Right ventricle myocardium inferior (tissue), 1 donor: ENCODE results near the gene ZNF606. TPM values are rescaled to one million over a fixed set of nuclear protein-coding genes. Genes with fewer than 3 reads are reported as not detected.
A peak's percentile ranks its signal among the peaks of the same experiment; 100 is the strongest.

Source experiments
- ATAC-seq: fragments of 200-7000 bp; cut with Tn5 transposase; one replicate; pipeline ENCODE4 v1.9.1; 2020; ENCODE audit warnings: mild to moderate bottlenecking, moderate library complexity
- DNase-seq: peaks from one replicate; pipeline ENCODE4 v3.0.0; 2021; ENCODE audit errors: missing footprints
- intact Hi-C: fragments of 100-400 bp; cut with DNase I; formaldehyde crosslinking; loops from one replicate; pipeline ENCODE4 v1.11.0; 2022
- total RNA-seq: library from RNA; stranded (reverse); fragmentation: NEBNext Ultra II Directional; extraction: Animal tissue kit (Norgen Biotek cat#: 25700); gene quantifications from one replicate; pipeline ENCODE4 v1.2.1, GENCODE V29; 2021
- donor health status: DM: no; HTN: yes; CAD: no; lungs with severe emphysema.

The ZNF606 gene
- total RNA-seq, 1 donor from 2014 or later = 11.8 TPM

- intact Hi-C loops = loop anchor here (5.0 kb wide), 1 partner anchor 55 kb away; the partner anchor contains the start of gene ZNF606
These were observed 55.0 kb downstream of the ZNF606 start, which contains the start of gene ZNF256 for GRCh38 chr19:57947419-57948134. ZNF256 (minus strand) TSS chr19:57947706; CDS start chr19:57947474, 232 bp downstream.

DNA sequence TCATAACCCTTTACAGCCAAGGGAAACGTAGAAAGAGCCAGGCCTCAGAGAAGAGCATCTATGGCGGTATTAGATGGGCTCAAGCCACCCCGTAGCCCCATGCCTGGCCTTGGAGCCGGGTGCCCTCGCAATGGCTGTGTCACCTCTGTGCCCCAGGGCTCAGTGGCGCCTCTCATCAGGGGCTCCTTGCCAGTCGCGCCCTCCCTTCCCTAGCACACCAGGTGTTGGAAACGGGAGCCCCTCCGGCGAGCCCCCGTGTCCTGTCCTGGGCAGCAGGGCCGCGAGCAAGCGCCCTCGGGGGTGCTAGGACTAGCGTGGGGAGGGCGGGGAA lies 55.6 kb downstream of the ZNF606 start:
- ATAC-seq (no peak), DNase-seq (peak; percentile 72)
- intact Hi-C loops = loop anchor here (5.0 kb wide), 1 partner anchor 55 kb away; the partner anchor contains the start of gene ZNF606

More at GRCh38 chr19:57947419-57948134, 55.0 kb downstream of the ZNF606 start, which contains the start of gene ZNF256:
- peak; percentile 97 for DNase-seq
- peak; percentile 99 for ATAC-seq

GRCh38 chr19:57946316-57946715 lies 56.3 kb downstream of the ZNF606 start:
- intact Hi-C loops = loop anchor here (5.0 kb wide), 1 partner anchor 56 kb away; the partner anchor contains the start of gene ZNF606
- DNase-seq (no peak), ATAC-seq (no peak)

GRCh38 chr19:57941593-57941992 lies 61.0 kb downstream of the ZNF606 start:
- intact Hi-C loops = no loop called here
- no peak for DNase-seq
- ATAC-seq = no peak

- intact Hi-C loops = no loop called here
- ATAC-seq = no peak
- DNase-seq = no peak
These were observed 66.9 kb downstream of the ZNF606 start for GRCh38 chr19:57935731-57936130.

GRCh38 chr19:57934820-57935665 lies 67.6 kb downstream of the ZNF606 start, which contains the start of gene ZNF418:
ZNF418 (minus strand) TSS chr19:57935402; CDS start chr19:57933822, 1,580 bp downstream.
- peak; percentile 74 for DNase-seq
- intact Hi-C loops = no loop called here
- ATAC-seq = peak; percentile 96

DNA sequence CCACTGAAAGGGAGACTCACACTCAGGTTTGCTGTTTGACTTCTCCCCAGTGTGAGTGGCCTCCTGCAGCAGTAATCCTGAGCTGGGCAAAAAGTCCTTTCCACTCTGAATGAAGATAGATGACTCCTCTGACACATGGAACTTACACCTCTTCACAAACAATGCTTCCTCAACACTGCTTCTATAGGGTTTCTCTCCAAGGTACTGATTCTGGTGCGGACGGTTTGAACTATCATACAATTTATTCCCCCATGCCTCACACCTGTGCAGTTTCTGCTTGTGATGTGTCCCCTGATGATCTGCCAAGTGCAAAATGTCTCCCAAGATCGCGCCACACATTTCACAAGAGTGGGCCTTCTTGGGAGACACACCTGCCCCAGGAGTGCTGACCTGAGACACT lies 75.0 kb downstream of the ZNF606 start:
- intact Hi-C loops = no loop called here
- ATAC-seq (no peak), DNase-seq (no peak)

Other genes starting within 250 kb of the ZNF606 start
- 9.7 TPM for gene ZNF586, start 233.1 kb downstream of the ZNF606 start, total RNA-seq
- gene ZNF552, start 187.9 kb downstream of the ZNF606 start, total RNA-seq = 4.7 TPM
- 7.5 TPM for gene ZNF587B, start 172.5 kb downstream of the ZNF606 start, total RNA-seq
- gene ZNF587, start 153.0 kb downstream of the ZNF606 start, total RNA-seq = 16.4 TPM
- gene ZNF814, start 113.8 kb downstream of the ZNF606 start, total RNA-seq = 12.7 TPM
- gene ZNF417, start 86.2 kb downstream of the ZNF606 start, total RNA-seq = 9.5 TPM
- gene ZNF418, start 67.4 kb downstream of the ZNF606 start, total RNA-seq = 11.0 TPM
- 9.3 TPM for gene ZNF256, start 55.1 kb downstream of the ZNF606 start, total RNA-seq
- gene C19orf18, start 28.3 kb downstream of the ZNF606 start, total RNA-seq = 2.2 TPM
- not detected for gene ZSCAN1, start 31.2 kb upstream of the ZNF606 start, total RNA-seq
- 3.7 TPM for gene ZNF135, start 56.5 kb upstream of the ZNF606 start, total RNA-seq
- 65.8 TPM for gene ZSCAN18, start 95.4 kb upstream of the ZNF606 start, total RNA-seq
- gene ZNF329, start 148.0 kb upstream of the ZNF606 start, total RNA-seq = 7.0 TPM
- gene ZNF274, start 180.2 kb upstream of the ZNF606 start, total RNA-seq = 17.8 TPM
- 19.4 TPM for gene ZNF544, start 226.1 kb upstream of the ZNF606 start, total RNA-seq